Esophagus muscularis mucosa (tissue), 3 donors: Measurements from ENCODE around the gene DOLK.

ENCODE experiments used
- CTCF ChIP-seq, 3 experiments: fragments of 200-600 bp in 2 of 3; fragments of 450-650 bp in 1 of 3; sonication (generic) in 2 of 3; IDR thresholded peaks; one replicate each; pipeline ENCODE4 v1.5.1; 2017 to 2019; ENCODE audit warnings: antibody characterized with exemption in 3 of 3, mild to moderate bottlenecking in 2 of 3, moderate library complexity in 1 of 3
- EP300 ChIP-seq: sonication (generic); formaldehyde crosslinking; IDR thresholded peaks from one replicate; pipeline ENCODE4 v1.6.1; 2017; ENCODE audit warnings: antibody characterized with exemption

- TF ChIP-seq EP300: no peak
- TF ChIP-seq CTCF (IDR thresholded peaks at IDR 0.05): no peak
Observed at GRCh38 chr9:128912270-128912853, 35.0 kb downstream of the DOLK start.
